T-helper 1 cell (primary cell): ENCODE data around the gene GOLGA3.
"Not testable (repeated sequence)": the region's sequence is repeated elsewhere in the genome, so short reads cannot be mapped to it uniquely, and the experiment has no call there.

Source experiments
- DNase-seq, 5 donors: peaks; one replicate each; pipeline ENCODE4 v3.0.0-alpha.2; 2012 to 2020
- total RNA-seq, 4 donors: gene quantifications; one replicate each; lab custom pipeline; 2026; lab: John Stamatoyannopoulos, UW

Gene GOLGA3, protein sequence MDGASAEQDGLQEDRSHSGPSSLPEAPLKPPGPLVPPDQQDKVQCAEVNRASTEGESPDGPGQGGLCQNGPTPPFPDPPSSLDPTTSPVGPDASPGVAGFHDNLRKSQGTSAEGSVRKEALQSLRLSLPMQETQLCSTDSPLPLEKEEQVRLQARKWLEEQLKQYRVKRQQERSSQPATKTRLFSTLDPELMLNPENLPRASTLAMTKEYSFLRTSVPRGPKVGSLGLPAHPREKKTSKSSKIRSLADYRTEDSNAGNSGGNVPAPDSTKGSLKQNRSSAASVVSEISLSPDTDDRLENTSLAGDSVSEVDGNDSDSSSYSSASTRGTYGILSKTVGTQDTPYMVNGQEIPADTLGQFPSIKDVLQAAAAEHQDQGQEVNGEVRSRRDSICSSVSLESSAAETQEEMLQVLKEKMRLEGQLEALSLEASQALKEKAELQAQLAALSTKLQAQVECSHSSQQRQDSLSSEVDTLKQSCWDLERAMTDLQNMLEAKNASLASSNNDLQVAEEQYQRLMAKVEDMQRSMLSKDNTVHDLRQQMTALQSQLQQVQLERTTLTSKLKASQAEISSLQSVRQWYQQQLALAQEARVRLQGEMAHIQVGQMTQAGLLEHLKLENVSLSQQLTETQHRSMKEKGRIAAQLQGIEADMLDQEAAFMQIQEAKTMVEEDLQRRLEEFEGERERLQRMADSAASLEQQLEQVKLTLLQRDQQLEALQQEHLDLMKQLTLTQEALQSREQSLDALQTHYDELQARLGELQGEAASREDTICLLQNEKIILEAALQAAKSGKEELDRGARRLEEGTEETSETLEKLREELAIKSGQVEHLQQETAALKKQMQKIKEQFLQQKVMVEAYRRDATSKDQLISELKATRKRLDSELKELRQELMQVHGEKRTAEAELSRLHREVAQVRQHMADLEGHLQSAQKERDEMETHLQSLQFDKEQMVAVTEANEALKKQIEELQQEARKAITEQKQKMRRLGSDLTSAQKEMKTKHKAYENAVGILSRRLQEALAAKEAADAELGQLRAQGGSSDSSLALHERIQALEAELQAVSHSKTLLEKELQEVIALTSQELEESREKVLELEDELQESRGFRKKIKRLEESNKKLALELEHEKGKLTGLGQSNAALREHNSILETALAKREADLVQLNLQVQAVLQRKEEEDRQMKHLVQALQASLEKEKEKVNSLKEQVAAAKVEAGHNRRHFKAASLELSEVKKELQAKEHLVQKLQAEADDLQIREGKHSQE (N-terminal part only)
- 142 to 198 (median 174) reads per million in 4 donors for total RNA-seq

DNA sequence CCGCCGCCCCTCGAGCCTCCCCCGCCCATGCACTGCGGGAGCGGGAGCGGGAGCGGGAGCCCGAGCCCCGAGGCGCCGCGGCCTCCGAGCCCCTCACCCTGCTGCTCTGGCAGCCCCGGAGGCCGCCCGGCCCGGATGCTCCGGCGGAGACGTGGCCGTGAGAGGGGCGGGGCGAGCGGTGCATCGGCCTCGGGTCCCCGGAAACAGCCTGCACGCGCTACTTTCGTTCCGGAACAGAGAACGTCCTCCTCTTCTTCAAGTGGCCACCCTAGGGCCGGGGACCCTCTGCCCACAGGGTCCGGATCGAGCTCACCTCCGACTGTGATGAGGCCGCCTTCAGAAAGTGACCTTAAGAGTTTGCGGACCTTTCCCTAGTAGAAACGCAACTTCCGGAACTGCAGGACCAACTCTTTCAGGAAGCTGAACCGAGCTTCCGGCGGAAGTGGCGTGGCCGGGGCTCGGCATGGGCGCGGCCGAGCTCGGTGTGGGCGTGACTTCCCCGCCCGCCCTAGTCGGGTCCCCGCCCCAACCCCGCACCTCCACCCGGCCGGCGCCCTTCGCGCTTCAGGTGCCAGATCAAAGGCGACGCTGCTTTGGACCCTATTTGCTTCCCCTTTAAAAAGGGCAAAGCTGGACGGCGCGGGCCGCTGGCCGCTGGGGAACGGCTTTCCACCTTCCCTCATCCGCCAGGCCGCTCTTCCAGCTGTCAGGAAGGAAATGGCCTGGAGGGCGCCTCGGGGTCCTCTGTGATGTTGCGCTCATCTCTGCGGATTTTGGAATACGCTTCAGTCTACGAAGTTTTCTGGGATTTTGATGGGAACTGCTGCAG is at the start of gene GOLGA3:
Gene GOLGA3 (minus strand): TSS at position 164 of the 829 bp plus-strand sequence. CDS start 6,741 bp downstream, outside the sequence.
- DNase-seq = peak; percentile 92 to 97 (median 94)

- DNase-seq = not testable (repeated sequence)
Observed at GRCh38 chr12:132874620-132875019, 46.0 kb upstream of the GOLGA3 start.

DNA sequence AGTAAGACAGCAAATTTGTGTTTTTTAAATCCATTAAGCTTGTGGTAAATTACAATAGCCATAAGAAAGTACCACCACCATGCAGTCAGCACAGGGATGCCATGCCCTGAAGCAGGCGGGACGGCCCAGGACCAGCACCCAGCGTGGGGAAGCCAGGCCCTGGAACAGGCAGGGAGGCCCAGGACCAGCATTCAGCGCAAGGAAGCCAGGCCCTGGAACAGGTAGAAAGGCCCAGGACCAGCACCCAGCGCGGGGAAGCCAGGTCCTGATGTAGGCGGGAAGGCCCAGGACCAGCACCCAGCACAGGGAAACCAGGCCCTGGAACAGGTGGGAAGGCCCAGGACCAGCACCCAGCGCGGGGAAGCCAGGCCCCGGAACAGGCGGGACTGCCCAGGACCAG is 45.5 kb upstream of the GOLGA3 start:
- DNase-seq = no peak

GRCh38 chr12:132873724-132874123 is 45.1 kb upstream of the GOLGA3 start:
- DNase-seq = no peak

- DNase-seq = peak in 2 of 5 donors; percentile 11 to 61
Observed at GRCh38 chr12:132872975-132873421, 44.3 kb upstream of the GOLGA3 start.

DNA sequence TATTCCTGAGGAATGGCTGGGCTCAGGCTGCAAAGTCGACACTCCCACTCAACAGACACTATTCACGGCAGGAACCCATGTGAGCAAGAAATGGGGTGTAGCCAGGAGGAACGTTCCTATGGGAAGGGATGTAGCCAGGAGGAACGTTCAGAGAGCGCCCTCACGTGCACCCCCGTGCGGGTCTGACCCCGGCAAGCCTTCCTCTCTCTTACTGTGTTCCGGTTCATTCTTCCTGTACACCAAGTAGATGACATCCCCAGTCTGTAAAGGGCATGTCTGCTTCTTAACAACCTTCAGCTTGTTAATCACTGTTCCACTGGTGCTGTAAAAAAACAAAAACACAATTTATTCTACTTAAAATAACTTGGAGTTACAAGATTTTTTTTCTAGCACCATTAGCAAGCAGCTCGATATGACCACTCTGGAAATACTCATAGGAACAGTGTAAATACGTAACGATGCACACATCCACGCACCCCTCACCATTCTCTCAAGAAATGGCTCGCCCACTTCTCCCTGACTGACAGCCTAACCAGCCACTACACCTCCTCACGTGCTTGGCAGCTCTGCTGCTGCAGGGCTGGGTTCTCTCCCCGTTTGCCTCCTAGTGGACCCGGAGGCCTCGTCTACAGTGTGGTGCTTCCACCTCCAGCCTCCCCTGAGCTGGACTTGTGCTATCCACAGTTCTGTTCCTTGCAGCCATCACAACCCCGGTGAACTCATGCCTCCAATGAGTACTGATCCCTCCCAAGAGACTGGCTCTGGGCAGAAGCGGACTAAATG is 43.6 kb upstream of the GOLGA3 start:
- DNase-seq = no peak

DNA sequence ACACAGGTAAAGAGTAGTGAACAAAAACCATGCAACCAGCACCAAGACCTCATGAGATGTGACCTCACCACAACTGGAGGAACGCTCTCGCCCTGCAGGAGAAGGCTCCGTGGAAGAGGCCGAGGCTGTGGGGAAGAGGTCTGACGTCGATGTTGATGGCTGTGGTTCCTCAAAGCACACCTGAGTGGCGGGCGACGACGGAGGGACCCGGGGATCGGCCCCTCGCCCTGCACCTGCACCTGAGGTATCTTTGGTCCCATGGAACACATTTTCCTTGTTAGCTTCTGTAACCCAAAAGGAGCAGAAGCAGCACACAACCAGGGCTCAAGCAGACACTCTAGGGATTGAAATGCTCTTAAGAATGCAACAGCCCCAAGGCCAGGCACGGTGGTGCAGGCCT is 40.9 kb upstream of the GOLGA3 start:
- no peak for DNase-seq

GRCh38 chr12:132866251-132866828 is 37.7 kb upstream of the GOLGA3 start:
- no peak for DNase-seq

DNA sequence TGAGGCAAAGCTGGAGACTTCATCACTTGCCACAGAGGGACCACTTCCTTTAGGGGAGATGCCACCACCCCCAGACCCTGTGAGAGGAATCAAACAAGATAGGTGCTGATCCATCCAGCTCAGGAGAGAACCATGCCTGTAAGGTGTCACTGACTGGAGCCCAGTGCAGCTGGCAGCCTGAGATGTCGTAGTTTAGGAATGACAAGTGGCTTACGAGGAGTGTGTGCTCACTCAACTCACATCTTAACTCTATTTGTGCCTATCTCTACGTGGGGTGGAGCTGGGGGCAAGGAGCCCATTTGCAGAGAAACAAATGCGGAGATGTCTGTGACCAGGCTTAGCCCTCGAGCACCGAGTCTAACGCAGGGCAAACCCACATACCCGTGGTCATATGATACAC is 32.9 kb upstream of the GOLGA3 start:
- DNase-seq = no peak

- DNase-seq = no peak
Observed at GRCh38 chr12:132858718-132859266, 30.1 kb upstream of the GOLGA3 start.

DNA sequence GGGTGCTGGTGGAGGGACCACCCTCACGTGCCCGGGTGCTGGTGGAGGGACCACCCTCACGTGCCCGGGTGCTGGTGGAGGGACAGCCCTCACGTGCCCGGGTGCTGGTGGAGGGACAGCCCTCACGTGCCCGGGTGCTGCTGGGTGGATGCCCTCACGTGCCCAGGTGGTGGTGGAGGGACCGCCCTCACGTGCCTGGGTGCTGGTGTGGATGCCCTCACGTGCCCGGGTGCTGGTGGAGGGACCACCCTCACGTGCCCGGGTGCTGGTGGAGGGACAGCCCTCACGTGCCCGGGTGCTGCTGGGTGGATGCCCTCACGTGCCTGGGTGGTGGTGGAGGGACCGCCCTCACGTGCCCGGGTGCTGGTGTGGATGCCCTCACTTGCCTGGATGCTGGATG is 28.4 kb upstream of the GOLGA3 start:
- not testable (repeated sequence) for DNase-seq

DNA sequence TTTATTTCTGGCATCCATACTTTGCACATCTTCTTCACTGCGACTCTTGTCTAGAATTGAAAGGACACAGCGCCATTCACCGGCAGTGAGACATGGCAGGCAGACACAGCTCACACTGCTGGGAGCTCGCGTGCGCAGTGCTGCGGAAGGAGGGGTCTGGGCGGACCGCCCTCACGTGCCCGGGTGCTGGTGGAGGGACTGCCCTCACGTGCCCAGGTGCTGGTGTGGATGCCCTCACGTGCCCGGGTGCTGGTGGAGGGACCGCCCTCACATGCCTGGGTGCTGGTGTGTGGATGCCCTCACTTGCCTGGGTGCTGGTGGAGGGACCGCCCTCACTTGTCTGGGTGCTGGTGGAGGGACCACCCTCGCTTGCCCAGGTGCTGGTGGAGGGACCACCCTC is 27.9 kb upstream of the GOLGA3 start:
- DNase-seq = no peak

- DNase-seq = not testable (repeated sequence)
Observed at GRCh38 chr12:132855211-132855610, 26.5 kb upstream of the GOLGA3 start.

- no peak for DNase-seq
Observed at GRCh38 chr12:132853285-132854092, 24.8 kb upstream of the GOLGA3 start.

DNA sequence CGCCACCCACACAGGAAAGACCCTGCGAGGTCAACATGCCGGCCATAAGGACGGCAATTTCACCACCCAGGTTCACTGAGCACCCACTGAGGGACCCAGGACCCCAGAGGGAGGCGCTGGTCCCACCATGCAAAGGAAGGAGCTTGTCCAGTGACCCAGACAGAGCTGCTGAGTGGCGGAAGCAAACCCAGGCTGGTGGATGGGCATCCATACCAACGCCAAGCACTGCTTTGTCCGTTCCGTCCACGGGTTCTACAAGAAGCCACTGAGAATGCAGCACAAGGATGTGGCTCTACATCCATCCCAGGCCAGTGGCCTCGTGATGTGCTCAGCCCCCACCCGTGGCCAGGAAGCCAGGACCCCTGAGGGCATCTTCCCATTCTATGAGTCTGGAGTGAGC is 23.8 kb upstream of the GOLGA3 start:
- DNase-seq = no peak

- no peak for DNase-seq
Observed at GRCh38 chr12:132851465-132851864, 22.8 kb upstream of the GOLGA3 start.

GRCh38 chr12:132850291-132850690 is 21.6 kb upstream of the GOLGA3 start:
- no peak for DNase-seq

GRCh38 chr12:132848521-132848920 is 19.9 kb upstream of the GOLGA3 start:
- DNase-seq = no peak
